HG03280 (cell line): ENCODE data around the gene RAG2.

Experiments
- ATAC-seq: cut with Tn5 transposase; IDR thresholded peaks from one replicate; pipeline ENCODE4 v1.9.1; 2021; ENCODE audit warnings: mild to moderate bottlenecking, moderate library complexity; ENCODE audit not compliant: unreplicated experiment

Gene RAG2

GRCh38 chr11:36598051-36598450, at the start of gene RAG2:
Gene RAG2 (minus strand): TSS chr11:36598236. CDS start chr11:36594168, 4,068 bp downstream.
- ATAC-seq: no peak

- no peak for ATAC-seq
Observed at GRCh38 chr11:36638556-36638955, 40.5 kb upstream of the RAG2 start.

GRCh38 chr11:36635066-36635862, 37.2 kb upstream of the RAG2 start:
- no peak for ATAC-seq

- peak; percentile 98 for ATAC-seq
Observed at GRCh38 chr11:36631774-36632173, 33.7 kb upstream of the RAG2 start.

- no peak for ATAC-seq
Observed at GRCh38 chr11:36628765-36629244, 30.8 kb upstream of the RAG2 start.

GRCh38 chr11:36628141-36628540, 30.1 kb upstream of the RAG2 start:
- ATAC-seq: no peak

- ATAC-seq: no peak
Observed at GRCh38 chr11:36627471-36627870, 29.4 kb upstream of the RAG2 start.

- ATAC-seq: no peak
Observed at GRCh38 chr11:36627006-36627405, 29.0 kb upstream of the RAG2 start.

GRCh38 chr11:36623494-36623893, 25.5 kb upstream of the RAG2 start:
- ATAC-seq: no peak

GRCh38 chr11:36622431-36623136, 24.5 kb upstream of the RAG2 start:
- ATAC-seq: peak; percentile 66

GRCh38 chr11:36620246-36620645, 22.2 kb upstream of the RAG2 start:
- no peak for ATAC-seq

- no peak for ATAC-seq
Observed at GRCh38 chr11:36619502-36619901, 21.5 kb upstream of the RAG2 start.

GRCh38 chr11:36618363-36619047, 20.5 kb upstream of the RAG2 start:
- no peak for ATAC-seq

GRCh38 chr11:36617543-36618362, 19.7 kb upstream of the RAG2 start:
- no peak for ATAC-seq

GRCh38 chr11:36615826-36616225, 17.8 kb upstream of the RAG2 start:
- ATAC-seq: no peak

GRCh38 chr11:36609383-36609782, 11.3 kb upstream of the RAG2 start:
- no peak for ATAC-seq

- no peak for ATAC-seq
Observed at GRCh38 chr11:36608491-36609199, 10.6 kb upstream of the RAG2 start.

GRCh38 chr11:36605221-36606216, 7.5 kb upstream of the RAG2 start:
- peak; percentile 56 for ATAC-seq

GRCh38 chr11:36602135-36602534, 4.1 kb upstream of the RAG2 start:
- no peak for ATAC-seq
